HEK293T (cell line): Measurements from ENCODE around the gene HBA2.

Experiments
- ARNT ChIP-seq: fragments of 450-650 bp; IDR thresholded peaks from 2 replicates; pipeline ENCODE4 v1.6.1; 2017; ENCODE audit warnings: mild to moderate bottlenecking
- BHLHE40 ChIP-seq: fragments of 450-650 bp; IDR thresholded peaks from 2 replicates; pipeline ENCODE4 v1.6.1; 2016; ENCODE audit warnings: mild to moderate bottlenecking, moderate library complexity, borderline replicate concordance
- ELF4 ChIP-seq: fragments of 450-650 bp; IDR thresholded peaks from 2 replicates; pipeline ENCODE4 v1.6.1; 2017; ENCODE audit warnings: antibody characterized with exemption
- FOXA1 ChIP-seq: fragments of 450-650 bp; IDR thresholded peaks from 2 replicates; pipeline ENCODE4 v1.6.1; 2016; ENCODE audit warnings: mild to moderate bottlenecking
- FOXK2 ChIP-seq: fragments of 450-650 bp; IDR thresholded peaks from 2 replicates; pipeline ENCODE4 v1.6.1; 2016; ENCODE audit warnings: mild to moderate bottlenecking
- FOXM1 ChIP-seq: fragments of 450-650 bp; IDR thresholded peaks from 2 replicates; pipeline ENCODE4 v1.6.1; 2017; ENCODE audit warnings: mild to moderate bottlenecking, borderline replicate concordance
- LEF1 ChIP-seq: fragments of 450-650 bp; IDR thresholded peaks from 2 replicates; pipeline ENCODE4 v1.6.1; 2017; ENCODE audit warnings: mild to moderate bottlenecking, borderline replicate concordance
- NFRKB ChIP-seq: fragments of 450-650 bp; IDR thresholded peaks from 2 replicates; pipeline ENCODE4 v1.6.1; 2016; ENCODE audit warnings: mild to moderate bottlenecking, moderate library complexity
- PKNOX1 ChIP-seq: fragments of 450-650 bp; IDR thresholded peaks from 2 replicates; pipeline ENCODE4 v1.6.1; 2016
- SP1 ChIP-seq: fragments of 450-650 bp; IDR thresholded peaks from 2 replicates; pipeline ENCODE4 v1.6.1; 2017
- SUZ12 ChIP-seq: fragments of 450-650 bp; IDR thresholded peaks from 2 replicates; pipeline ENCODE4 v1.6.1; 2016; ENCODE audit warnings: mild to moderate bottlenecking
- TARDBP ChIP-seq: fragments of 450-650 bp; IDR thresholded peaks from 2 replicates; pipeline ENCODE4 v1.6.1; 2016
- ZNF384 ChIP-seq: fragments of 450-650 bp; IDR thresholded peaks from 2 replicates; pipeline ENCODE4 v1.6.1; 2016

GRCh38 chr16:212999-213398, 40.3 kb downstream of the HBA2 start:
- no peak for TF ChIP-seq FOXK2
- no peak for TF ChIP-seq PKNOX1
- no peak for TF ChIP-seq SUZ12
- TF ChIP-seq FOXM1, result no peak
- no peak for TF ChIP-seq TARDBP
- no peak for TF ChIP-seq SP1
- no peak for TF ChIP-seq ELF4
- no peak for TF ChIP-seq BHLHE40
- TF ChIP-seq FOXA1, result no peak
- no peak for TF ChIP-seq ZNF384
- no peak for TF ChIP-seq ARNT
- TF ChIP-seq LEF1, result no peak
- TF ChIP-seq NFRKB, result no peak
